D341Med (cell line): ENCODE results near the gene SNORC.
"Not testable (repeated sequence)": the region's sequence is repeated elsewhere in the genome, so short reads cannot be mapped to it uniquely, and the experiment has no call there.

Experiments used
- DNase-seq: peaks from one replicate; pipeline ENCODE4 v3.0.0; 2012; ENCODE audit warnings: low spot score

The SNORC gene

DNA sequence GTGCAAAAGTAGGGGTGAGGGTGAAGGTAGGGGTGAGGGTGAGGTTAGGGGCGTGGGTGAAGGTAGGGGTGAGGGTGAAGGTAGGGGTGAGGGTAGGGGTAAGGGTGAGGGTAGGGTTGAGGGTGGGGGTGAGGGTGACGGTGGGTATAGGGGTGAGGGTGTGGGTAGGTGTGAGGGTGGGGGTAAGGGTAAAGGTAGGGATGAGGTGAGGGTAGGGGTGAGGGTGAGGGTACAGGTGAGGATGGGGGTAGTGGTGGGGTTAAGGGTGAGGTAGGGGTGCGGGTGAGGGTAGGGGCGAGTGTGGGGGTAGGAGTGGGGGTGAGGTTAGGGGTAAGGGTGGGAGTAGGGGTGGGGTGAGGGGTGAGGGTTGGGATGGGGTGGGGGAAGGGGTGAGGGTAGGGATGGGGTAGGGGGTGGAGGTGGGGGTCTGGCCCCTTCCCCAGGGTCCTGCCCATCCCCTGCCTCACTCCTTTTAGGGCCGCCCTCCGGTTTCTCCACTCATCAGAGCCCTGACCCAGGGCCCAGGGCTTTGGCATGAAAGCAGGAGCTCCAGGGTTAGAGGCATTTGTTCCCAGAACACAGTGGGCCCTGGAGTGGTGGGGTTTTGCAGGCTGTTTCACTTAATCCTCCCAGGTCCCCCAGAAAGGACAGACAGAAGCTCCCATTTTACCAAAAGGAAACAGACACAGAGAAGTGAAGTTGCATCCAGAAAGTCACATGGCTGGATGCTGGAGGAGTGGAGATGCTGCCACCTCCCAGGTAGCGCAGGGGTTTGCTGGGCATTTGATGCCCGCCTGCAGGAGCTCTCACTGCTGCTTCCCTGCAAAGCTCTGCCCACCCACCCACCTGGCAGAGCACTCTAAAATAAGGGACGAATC is 26.9 kb downstream of the SNORC start:
- no peak for DNase-seq

GRCh38 chr2:232897598-232898408 is 27.7 kb downstream of the SNORC start:
- DNase-seq, result no peak

DNA sequence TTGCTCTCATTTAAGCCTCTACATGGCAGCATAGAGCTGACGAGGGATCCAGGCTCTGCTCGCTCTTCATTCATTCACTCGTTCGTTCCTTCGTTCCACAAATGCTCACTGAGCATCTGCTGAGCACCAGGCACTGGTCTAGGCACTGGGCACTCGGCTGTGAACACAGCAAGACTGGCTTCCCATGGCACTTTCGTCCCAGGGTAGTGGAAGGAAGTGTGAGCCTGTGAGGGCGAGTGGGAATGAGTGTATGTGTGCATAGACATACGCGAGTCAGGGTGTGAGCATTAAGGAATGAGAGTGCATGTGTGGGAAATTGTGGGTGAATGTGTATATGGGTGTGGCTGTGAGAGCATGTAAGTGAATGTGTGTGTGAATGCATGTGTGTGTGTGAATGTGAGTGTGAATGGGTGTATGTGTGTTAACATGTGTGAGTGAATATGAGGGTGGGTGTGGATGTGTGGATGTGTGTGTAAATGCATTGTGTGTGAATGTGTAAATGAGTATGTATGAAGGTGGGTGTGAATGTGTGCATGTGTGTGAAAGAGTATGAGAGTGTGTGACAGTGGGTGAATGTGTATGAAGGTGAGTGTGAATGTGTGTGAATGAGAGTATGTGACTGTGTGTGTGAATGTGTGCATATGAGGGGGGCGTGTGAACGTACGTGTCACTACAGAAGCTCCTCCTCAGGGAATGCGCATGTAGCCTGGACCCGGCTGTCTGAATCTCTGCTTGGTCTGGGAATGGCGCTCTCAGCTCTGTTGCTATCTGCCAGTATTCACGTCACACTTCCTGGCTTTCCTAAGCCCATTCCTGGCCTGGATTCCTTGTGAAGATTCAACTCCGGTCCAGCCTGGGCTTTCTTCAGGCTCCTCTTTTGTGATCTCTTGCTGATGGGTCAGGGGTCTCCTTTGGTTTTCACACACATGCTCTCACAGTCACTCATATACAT is 28.8 kb downstream of the SNORC start:
- DNase-seq, result no peak

- DNase-seq, result no peak
Measured at GRCh38 chr2:232900811-232901735, 31.0 kb downstream of the SNORC start.

DNA sequence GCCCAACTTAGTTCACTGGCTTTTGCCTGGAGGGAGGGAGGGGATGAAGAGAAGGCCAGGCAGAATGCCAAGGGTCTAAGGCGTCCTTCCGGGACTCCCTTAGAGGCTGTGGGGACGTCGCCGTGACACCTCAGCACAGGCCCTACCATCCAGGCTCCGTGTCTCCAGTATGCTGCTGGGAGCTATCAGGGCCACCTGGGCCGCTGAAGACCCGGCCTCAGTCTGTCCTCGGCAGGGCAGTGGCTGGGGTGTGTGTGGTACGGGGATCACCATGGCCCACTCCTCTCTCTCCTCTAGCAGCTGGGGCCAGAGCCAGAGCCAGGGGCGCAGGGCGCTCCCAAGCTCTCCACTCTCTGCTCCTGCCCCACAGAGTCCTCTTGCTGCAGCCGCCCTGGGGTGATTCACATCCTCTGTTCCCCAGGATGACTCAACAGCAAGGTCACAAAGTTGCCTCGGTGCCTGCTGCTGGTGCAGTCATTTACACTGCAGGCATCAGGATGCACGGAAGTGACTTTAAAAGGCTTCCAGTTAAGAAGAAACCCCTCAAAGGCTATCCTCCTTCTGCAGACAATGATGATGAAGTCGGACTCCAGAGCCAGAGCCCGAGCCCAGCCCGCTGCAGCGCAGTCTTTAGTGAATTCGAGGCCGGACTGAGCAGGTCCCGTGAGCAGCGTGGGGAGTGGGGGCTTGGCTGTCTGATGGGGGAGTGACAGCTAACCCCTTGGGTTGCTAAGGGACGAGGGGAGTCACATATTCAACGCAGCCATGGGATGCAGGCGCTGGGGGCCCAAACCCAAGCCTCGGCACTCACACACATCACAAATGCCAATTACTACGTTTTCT is 31.9 kb downstream of the SNORC start:
- DNase-seq, result no peak

GRCh38 chr2:232903989-232904388 is 33.9 kb downstream of the SNORC start:
- DNase-seq, result no peak

GRCh38 chr2:232906867-232907717 is 37.0 kb downstream of the SNORC start:
- not testable (repeated sequence) for DNase-seq

GRCh38 chr2:232907718-232908085 is 37.6 kb downstream of the SNORC start:
- not testable (repeated sequence) for DNase-seq

GRCh38 chr2:232908695-232909094 is 38.6 kb downstream of the SNORC start:
- no peak for DNase-seq

DNA sequence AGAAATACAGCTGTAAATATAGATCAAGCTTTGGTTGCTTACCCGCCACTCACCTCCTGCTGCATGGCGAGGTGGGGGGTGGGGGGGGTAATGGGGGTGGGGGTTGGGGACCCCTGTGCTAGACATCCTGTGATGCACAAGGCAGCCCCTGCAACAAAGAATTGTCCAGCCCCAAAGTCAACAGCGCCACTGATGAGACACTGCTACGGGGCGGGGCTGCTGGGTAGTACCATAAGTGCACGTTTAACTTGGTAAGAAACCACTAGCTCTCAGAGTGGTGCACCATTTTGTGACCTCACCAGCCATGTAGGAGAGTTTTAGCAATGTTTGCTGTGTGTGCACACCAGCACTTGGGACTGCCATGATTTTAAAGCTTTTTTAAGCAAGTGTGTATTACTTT is 40.3 kb downstream of the SNORC start:
- no peak for DNase-seq

DNA sequence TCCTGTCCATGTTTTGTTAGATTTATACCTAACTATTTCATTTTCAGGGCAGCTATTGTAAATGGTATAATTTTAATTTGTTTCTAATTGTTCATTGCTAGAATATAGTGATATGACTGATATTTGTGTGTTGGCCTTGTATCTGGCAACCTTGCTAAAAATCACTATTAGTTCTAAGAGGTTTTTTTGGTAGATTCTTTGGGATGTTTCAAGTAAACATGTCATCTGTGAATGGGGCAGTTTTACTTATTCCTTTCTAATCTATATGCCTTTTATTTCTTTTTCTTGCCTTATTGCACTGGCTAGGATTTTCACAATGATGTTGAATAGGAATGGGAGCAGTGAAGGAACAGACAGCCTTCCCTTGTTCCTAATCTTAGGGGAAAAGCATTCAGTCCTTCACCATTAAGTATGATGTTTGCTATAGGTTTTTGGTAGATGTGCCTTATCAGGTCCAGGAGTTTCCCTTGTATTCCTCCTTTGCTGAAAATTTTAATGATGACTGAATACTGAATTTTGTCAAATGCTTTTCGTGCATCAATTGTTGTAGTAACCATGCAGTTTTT is 41.7 kb downstream of the SNORC start:
- DNase-seq, result no peak

- no peak for DNase-seq
Measured at GRCh38 chr2:232913903-232914302, 43.8 kb downstream of the SNORC start.

DNA sequence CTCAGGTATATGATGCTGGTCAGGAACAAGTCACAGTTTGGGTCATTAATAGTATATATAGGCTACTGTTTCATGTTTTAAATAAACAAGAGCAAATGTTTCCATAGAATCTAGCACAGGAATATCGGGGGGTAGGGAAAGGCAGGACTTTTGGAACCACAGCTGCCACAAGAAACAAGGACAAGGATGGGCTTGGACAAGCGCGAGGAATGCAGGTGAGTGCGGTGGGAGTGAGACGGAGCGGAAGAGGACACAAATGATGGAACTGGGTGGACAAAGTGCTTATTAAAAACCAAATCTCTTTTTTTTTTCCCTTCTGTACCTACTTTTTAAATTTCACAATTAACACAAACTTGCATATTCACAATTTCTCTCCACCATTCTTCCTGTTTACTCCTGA is 49.1 kb downstream of the SNORC start:
- no peak for DNase-seq

- DNase-seq, result no peak
Measured at GRCh38 chr2:232920055-232920454, 50.0 kb downstream of the SNORC start.

GRCh38 chr2:232920760-232921159 is 50.7 kb downstream of the SNORC start:
- DNase-seq, result no peak

- DNase-seq, result no peak
Measured at GRCh38 chr2:232924433-232924832, 54.4 kb downstream of the SNORC start.

- DNase-seq, result no peak
Measured at GRCh38 chr2:232925153-232925820, 55.2 kb downstream of the SNORC start.

DNA sequence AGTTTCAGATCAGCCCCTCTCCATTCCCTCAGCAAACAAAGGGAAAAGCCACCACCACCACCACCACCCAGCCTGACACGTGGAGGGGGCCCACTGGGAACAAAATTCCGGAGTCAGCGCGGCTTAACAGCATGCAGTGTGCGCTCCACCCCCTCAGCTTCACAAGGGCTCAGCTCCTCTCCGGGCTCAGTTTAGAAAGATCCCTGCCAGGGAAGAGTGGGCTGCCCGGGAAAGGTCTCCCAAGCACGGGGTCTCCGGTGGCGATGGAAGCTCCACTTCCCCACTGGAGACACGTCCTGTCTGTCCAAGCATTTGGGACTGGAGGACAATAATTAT is 55.7 kb downstream of the SNORC start:
- DNase-seq, result no peak
